LoVo (cell line): ENCODE measurements around the gene R3HDM1.
"Not testable (repeated sequence)": the region's sequence is repeated elsewhere in the genome, so short reads cannot be mapped to it uniquely, and the experiment has no call there.

Experiments used
- DNase-seq: peaks from one replicate; pipeline ENCODE4 v3.0.0-alpha.2; 2016; ENCODE audit warnings: low spot score

Gene R3HDM1

GRCh38 chr2:135709992-135710391 lies 178.7 kb downstream of the R3HDM1 start:
- peak; percentile 23 for DNase-seq

- DNase-seq, result not testable (repeated sequence)
Observed at GRCh38 chr2:135715086-135715485, 183.8 kb downstream of the R3HDM1 start.

GRCh38 chr2:135728064-135728743 lies 196.9 kb downstream of the R3HDM1 start:
- no peak for DNase-seq

GRCh38 chr2:135732561-135732960 lies 201.3 kb downstream of the R3HDM1 start:
- no peak for DNase-seq

- DNase-seq, result no peak
Observed at GRCh38 chr2:135733045-135733444, 201.8 kb downstream of the R3HDM1 start.

- no peak for DNase-seq
Observed at GRCh38 chr2:135736546-135736945, 205.3 kb downstream of the R3HDM1 start.

DNA sequence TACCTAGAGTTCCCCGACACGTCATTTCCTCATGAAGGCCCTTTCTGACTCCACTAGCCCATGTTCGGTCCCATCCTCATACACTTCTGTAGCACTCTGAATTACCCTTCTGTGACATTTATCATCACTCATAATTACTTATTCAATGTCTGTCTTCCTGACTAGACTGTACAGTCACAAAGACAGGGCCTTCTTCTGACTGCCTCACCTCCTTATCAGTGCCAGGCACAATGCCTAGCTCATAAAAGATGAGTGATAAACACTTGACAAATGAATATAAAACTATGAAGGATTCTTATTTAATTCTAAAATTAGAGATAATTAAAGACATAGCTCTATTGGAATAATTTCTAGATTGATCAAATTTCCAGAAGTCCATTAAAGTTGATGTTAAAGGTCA lies 208.9 kb downstream of the R3HDM1 start:
- DNase-seq, result no peak

DNA sequence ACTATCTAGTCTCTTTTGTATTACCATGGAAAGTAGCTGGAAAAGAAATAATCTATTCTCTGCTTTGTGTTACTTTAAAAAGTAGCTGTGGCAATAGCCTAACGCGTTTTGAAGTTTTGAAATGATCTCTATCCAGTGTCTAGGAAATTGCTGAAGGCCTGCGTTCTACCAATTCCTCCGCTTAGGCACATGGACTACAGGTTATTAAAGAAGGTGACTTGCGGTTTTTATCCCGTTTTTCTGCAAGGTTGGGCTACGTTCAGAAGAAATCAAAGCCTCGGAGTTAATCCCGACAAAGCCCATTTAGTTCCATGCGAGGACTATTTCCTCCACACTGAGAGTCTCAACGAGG lies 209.7 kb downstream of the R3HDM1 start:
- DNase-seq, result no peak

DNA sequence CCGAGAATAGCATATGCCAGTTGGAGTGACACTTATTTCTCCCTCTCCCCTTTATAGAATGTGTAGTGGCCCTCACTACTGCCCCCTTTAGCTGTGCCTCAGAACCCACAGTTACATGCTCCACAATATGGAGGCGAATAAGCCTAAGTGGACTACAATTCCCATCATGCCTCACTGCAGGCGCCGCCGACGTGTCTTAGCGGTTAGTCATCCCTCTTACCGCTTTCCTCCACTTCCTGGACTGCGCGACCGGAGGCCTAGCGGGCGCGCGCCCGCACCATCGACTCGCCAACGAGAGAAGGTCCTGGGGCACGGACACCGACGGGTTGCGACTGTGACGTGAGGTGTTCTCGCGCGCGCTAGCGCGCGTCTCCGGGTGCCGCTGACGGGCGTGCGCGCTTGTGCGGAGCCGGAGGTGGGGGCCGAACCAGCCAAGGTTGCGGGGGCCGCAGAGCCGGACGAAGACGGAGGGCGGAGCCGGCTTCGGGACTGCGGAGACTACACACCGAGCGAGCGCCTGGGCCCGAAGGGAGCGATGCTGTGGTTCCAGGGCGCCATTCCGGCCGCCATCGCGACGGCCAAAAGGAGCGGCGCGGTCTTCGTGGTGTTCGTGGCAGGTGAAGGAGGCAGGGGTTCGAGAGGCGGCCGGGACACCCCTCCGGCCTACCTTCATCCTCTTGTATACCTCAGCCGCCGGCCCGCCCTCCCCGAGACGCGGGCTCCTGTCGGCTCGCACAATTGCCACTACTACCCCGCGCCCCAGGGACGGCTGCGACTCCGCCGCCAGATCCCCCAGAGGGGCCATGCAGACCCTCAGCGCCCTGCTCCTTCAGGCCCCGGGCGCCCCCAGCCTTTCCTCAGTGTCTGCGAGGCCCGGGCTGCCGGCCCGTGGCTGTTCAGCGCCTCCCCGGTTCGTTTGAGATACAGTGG lies 210.4 kb downstream of the R3HDM1 start, which contains the start of gene UBXN4:
Gene UBXN4, plus strand, starts transcription at position 461 of the 930 bp plus-strand sequence. Its CDS starts 75 bp downstream, at position 536.
- peak; percentile 96 for DNase-seq

- DNase-seq, result peak; percentile 47
Observed at GRCh38 chr2:135742325-135742757, 211.1 kb downstream of the R3HDM1 start.

DNA sequence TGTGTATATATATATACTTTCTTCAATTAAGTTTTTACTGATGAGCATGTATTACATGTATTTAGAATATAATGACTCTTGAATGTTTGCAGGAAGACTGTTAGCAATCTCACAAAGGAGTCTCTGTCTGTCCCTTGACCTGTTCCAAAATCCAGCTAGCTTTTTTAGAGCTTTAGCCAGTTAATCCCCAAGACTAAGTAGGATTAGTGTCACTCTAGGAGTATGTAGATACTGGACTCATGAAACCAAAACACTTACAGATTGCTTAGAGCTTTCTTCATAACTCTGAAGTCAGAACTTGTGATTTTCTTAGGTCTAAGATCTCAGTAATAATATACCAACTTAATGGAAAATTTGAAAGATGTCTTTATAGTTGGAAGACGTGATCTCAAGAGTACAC lies 212.6 kb downstream of the R3HDM1 start:
- no peak for DNase-seq

- DNase-seq, result no peak
Observed at GRCh38 chr2:135744760-135745314, 213.6 kb downstream of the R3HDM1 start.

DNA sequence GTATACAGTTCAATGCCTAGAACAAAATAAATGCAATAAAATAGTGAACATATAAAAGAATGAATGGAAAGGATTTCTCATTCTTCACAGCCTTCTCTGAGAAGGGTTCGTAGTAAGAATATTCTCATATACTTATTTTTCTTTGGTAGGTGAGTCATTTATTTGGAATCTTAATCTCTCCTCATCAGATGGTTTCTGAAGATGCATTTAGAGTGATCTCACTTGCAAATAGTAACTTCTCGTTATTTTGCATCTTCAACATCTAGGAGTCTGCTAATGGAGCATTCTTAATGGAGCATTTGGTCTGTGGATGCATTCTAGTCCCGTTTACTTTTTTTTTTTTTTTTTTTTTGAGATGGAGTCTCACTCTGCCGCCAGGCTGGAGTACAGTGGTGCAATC lies 214.3 kb downstream of the R3HDM1 start:
- no peak for DNase-seq

DNA sequence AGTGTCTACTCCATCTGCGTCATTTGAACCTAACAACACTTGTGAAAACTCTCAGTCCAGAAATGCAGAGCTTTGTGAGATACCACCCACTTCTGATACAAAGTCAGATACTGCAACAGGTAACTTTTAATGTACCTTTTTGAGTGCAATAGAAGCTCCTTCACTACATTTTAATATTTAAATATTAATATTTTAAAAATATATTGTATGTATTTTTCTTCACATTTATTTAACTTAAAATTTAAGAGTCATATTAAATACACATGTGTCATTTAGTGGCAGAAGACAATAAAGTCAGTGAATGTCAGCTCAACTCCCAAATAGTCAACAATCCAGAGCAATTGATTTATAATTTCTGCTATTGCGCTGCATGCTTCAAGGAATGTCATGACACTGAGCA lies 224.3 kb downstream of the R3HDM1 start:
- no peak for DNase-seq

- DNase-seq, result no peak
Observed at GRCh38 chr2:135756692-135757091, 225.4 kb downstream of the R3HDM1 start.

DNA sequence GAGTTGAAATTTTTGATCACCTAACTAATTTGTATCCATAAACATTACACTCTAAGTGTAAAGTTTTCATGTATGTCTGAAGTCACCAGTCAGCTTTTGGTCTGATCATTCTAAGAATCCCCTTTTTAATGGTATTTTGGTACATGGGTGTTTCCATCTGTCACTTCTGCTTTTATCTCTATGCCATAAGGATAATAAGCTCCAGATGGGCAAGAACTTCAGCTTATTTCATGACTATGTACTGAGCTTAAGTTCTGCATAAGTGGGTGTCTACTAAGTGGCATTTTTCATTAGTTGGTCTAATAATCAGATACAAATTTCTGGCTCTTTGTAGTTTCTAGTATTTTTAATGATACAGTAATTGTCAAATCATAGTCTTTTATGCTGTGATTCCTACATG lies 230.7 kb downstream of the R3HDM1 start:
- no peak for DNase-seq

DNA sequence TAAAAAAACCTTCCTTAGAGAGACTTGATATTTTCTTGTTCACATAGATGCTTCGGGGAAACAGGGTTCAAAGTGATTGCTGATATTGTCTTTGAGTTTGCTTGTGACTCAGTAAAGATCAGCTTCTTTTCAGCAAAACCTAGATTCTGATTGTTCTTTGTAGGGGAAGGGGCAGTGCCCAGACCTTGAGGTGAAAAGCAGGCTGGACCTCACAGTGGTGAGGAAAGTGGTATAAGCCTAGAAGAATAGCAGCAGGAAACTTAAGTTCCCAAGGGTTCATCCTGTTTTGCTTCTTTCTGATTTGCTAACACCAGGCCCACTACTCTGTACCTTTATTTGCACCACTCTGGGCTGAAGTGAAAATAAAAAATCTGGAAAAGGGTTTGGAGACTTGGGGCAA lies 231.2 kb downstream of the R3HDM1 start:
- no peak for DNase-seq

GRCh38 chr2:135768863-135769262 lies 237.6 kb downstream of the R3HDM1 start:
- DNase-seq, result no peak

DNA sequence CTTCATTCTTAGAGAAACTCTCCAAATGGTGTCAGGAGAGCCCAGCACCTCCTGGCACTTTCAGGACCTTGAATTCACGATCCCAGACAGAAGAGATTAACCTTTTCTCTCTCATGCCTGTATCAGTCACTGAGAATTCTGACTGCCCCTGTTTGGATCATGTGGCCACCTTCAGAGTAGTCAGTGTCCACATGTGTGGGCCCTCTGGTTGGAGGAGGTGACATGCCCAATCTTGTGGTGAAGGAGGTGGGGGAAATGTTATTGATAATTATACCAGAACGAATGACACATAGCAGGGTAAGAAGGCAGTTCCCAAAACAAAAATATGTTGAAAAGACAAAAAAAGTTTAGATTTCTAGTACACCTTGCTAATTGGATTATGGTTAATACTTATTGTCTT lies 242.0 kb downstream of the R3HDM1 start:
- DNase-seq, result no peak

- no peak for DNase-seq
Observed at GRCh38 chr2:135773917-135774316, 242.6 kb downstream of the R3HDM1 start.
